IPS-15b (cell line): ENCODE results near the gene CDC26.

ENCODE experiments used
- H3K27me3 ChIP-seq: one replicate; pipeline ENCODE4 v1.6.1; 2013; ENCODE audit warnings: low read length; ENCODE audit not compliant: control insufficient read depth, insufficient read depth
- H3K36me3 ChIP-seq: one replicate; pipeline ENCODE4 v1.6.1; 2013; ENCODE audit warnings: low read length; ENCODE audit not compliant: control insufficient read depth, insufficient read depth
- H3K4me1 ChIP-seq: one replicate; pipeline ENCODE4 v1.6.1; 2013; ENCODE audit warnings: mild to moderate bottlenecking, low read length; ENCODE audit not compliant: control insufficient read depth, insufficient read depth
- H3K4me3 ChIP-seq: one replicate; pipeline ENCODE4 v1.5.1; 2013; ENCODE audit warnings: low read depth, low read length
- H3K9ac ChIP-seq: one replicate; pipeline ENCODE4 v1.6.1; 2013; ENCODE audit warnings: low read depth, mild to moderate bottlenecking, low read length
- H3K9me3 ChIP-seq: one replicate; pipeline ENCODE4 v1.6.1; 2013; ENCODE audit warnings: mild to moderate bottlenecking, low read length; ENCODE audit not compliant: control insufficient read depth, insufficient read depth

CDC26 gene

GRCh38 chr9:113289091-113289490 lies 13.7 kb upstream of the CDC26 start:
- peaks cover 27% of the 10 kb centered on the region for H3K36me3 ChIP-seq

GRCh38 chr9:113281356-113281755 lies 6.0 kb upstream of the CDC26 start:
- Histone ChIP-seq H3K27me3 (no peaks in the 10 kb centered on the region), H3K36me3 (peaks cover 32% of the 10 kb centered on the region), H3K4me3 (no peak overlapping the region), H3K9me3 (no peaks in the 10 kb centered on the region), H3K4me1 (no peaks in the 10 kb centered on the region), H3K9ac (no peak overlapping the region)

More at GRCh38 chr9:113289091-113289490, 13.7 kb upstream of the CDC26 start:
- Histone ChIP-seq H3K4me1 (no peaks in the 10 kb centered on the region), H3K9ac (no peak overlapping the region), H3K9me3 (no peaks in the 10 kb centered on the region), H3K4me3 (no peak overlapping the region), H3K27me3 (no peaks in the 10 kb centered on the region)

GRCh38 chr9:113278840-113279239 lies 3.5 kb upstream of the CDC26 start:
- H3K27me3 ChIP-seq, result no peaks in the 10 kb centered on the region
- no peaks in the 10 kb centered on the region for H3K9me3 ChIP-seq
- H3K4me1 ChIP-seq, result peaks cover 3% of the 10 kb centered on the region
- H3K4me3 ChIP-seq, result no peak overlapping the region
- H3K9ac ChIP-seq, result no peak overlapping the region
- H3K36me3 ChIP-seq, result peaks cover 21% of the 10 kb centered on the region

GRCh38 chr9:113274474-113275156 lies 757 bp downstream of the CDC26 start:
- no peaks in the 10 kb centered on the region for H3K9me3 ChIP-seq
- H3K27me3 ChIP-seq, result no peaks in the 10 kb centered on the region
- H3K4me1 ChIP-seq, result peaks cover 3% of the 10 kb centered on the region
- peak overlapping the region; percentile 97 for H3K9ac ChIP-seq
- H3K36me3 ChIP-seq, result peaks cover 13% of the 10 kb centered on the region
- peak overlapping the region; percentile 93 for H3K4me3 ChIP-seq

GRCh38 chr9:113269871-113270270 lies 5.5 kb downstream of the CDC26 start:
- H3K27me3 ChIP-seq, result no peaks in the 10 kb centered on the region
- no peak overlapping the region for H3K9ac ChIP-seq
- no peak overlapping the region for H3K4me3 ChIP-seq
- peaks cover 3% of the 10 kb centered on the region for H3K4me1 ChIP-seq
- H3K36me3 ChIP-seq, result peaks cover 13% of the 10 kb centered on the region
- no peaks in the 10 kb centered on the region for H3K9me3 ChIP-seq

GRCh38 chr9:113269355-113269754 lies 6.0 kb downstream of the CDC26 start:
- H3K36me3 ChIP-seq, result peaks cover 13% of the 10 kb centered on the region

GRCh38 chr9:113267911-113268566 lies 7.3 kb downstream of the CDC26 start:
- H3K4me3 ChIP-seq, result no peak overlapping the region
- no peaks in the 10 kb centered on the region for H3K27me3 ChIP-seq
- no peak overlapping the region for H3K9ac ChIP-seq
- no peaks in the 10 kb centered on the region for H3K4me1 ChIP-seq
- peaks cover 13% of the 10 kb centered on the region for H3K36me3 ChIP-seq
- H3K9me3 ChIP-seq, result no peaks in the 10 kb centered on the region

More at GRCh38 chr9:113269355-113269754, 6.0 kb downstream of the CDC26 start:
- Histone ChIP-seq H3K4me3 (no peak overlapping the region), H3K27me3 (no peaks in the 10 kb centered on the region), H3K4me1 (peaks cover 3% of the 10 kb centered on the region), H3K9ac (no peak overlapping the region), H3K9me3 (no peaks in the 10 kb centered on the region)

GRCh38 chr9:113266174-113266573 lies 9.2 kb downstream of the CDC26 start:
- Histone ChIP-seq H3K9ac (no peak overlapping the region), H3K4me1 (no peaks in the 10 kb centered on the region), H3K27me3 (no peaks in the 10 kb centered on the region), H3K9me3 (no peaks in the 10 kb centered on the region), H3K36me3 (peaks cover 13% of the 10 kb centered on the region), H3K4me3 (no peak overlapping the region)

GRCh38 chr9:113261917-113262671 lies 13.3 kb downstream of the CDC26 start:
- no peak overlapping the region for H3K9ac ChIP-seq
- H3K4me3 ChIP-seq, result no peak overlapping the region
- H3K27me3 ChIP-seq, result no peaks in the 10 kb centered on the region
- no peaks in the 10 kb centered on the region for H3K9me3 ChIP-seq
- H3K36me3 ChIP-seq, result peaks cover 11% of the 10 kb centered on the region
- H3K4me1 ChIP-seq, result no peaks in the 10 kb centered on the region

- Histone ChIP-seq H3K9me3 (no peaks in the 10 kb centered on the region), H3K9ac (no peak overlapping the region), H3K36me3 (peaks cover 9% of the 10 kb centered on the region), H3K4me1 (no peaks in the 10 kb centered on the region), H3K4me3 (no peak overlapping the region), H3K27me3 (no peaks in the 10 kb centered on the region)
These were observed 17.1 kb downstream of the CDC26 start for GRCh38 chr9:113258282-113258681.

GRCh38 chr9:113257863-113258262 lies 17.5 kb downstream of the CDC26 start:
- H3K9ac ChIP-seq, result no peak overlapping the region
- no peaks in the 10 kb centered on the region for H3K4me1 ChIP-seq
- no peak overlapping the region for H3K4me3 ChIP-seq
- H3K27me3 ChIP-seq, result no peaks in the 10 kb centered on the region
- H3K9me3 ChIP-seq, result no peaks in the 10 kb centered on the region
- peaks cover 9% of the 10 kb centered on the region for H3K36me3 ChIP-seq
